DND-41 (cell line): ENCODE results near the gene ADRA1B.
"Not testable (repeated sequence)": the region's sequence is repeated elsewhere in the genome, so short reads cannot be mapped to it uniquely, and the experiment has no call there.

Experiments
- ATAC-seq: fragments of 200-7000 bp; cut with Tn5 transposase; 3 replicates; pipeline ENCODE4 v1.9.1; 2021; ENCODE audit warnings: low read depth; ENCODE audit not compliant: insufficient read depth
- DNase-seq: peaks from one replicate; pipeline ENCODE4 v3.0.0-alpha.2; 2020
- H2AFZ ChIP-seq: 2 replicates; pipeline ENCODE4 v1.6.0; 2012; ENCODE audit warnings: low read depth, low read length
- H3K27ac ChIP-seq: 2 replicates; pipeline ENCODE4 v1.5.1; 2012; ENCODE audit warnings: low read length, inconsistent platforms
- H3K27me3 ChIP-seq: fragments of 200-600 bp; sonication (generic); 2 replicates; pipeline ENCODE4 v1.6.0; 2012; ENCODE audit warnings: low read length, mild to moderate bottlenecking, inconsistent platforms; ENCODE audit not compliant: insufficient read depth, poor library complexity
- H3K36me3 ChIP-seq: 2 replicates; pipeline ENCODE4 v1.5.1; 2012; ENCODE audit warnings: low read length, inconsistent platforms; ENCODE audit not compliant: insufficient read depth
- H3K4me1 ChIP-seq: 2 replicates; pipeline ENCODE4 v1.5.1; 2012; ENCODE audit warnings: mild to moderate bottlenecking, low read length; ENCODE audit not compliant: insufficient read depth
- H3K4me2 ChIP-seq: 2 replicates; pipeline ENCODE4 v1.6.0; 2012; ENCODE audit warnings: mild to moderate bottlenecking, moderate library complexity, low read length, inconsistent platforms; ENCODE audit not compliant: insufficient read depth
- H3K4me3 ChIP-seq, 2 experiments: fragments of 200-600 bp in 1 of 2; shearing (Covaris generic) in 1 of 2; 2 replicates each; pipeline ENCODE4 v1.5.1; 2012 to 2016; ENCODE audit warnings: inconsistent platforms in 2 of 2, low read length in 2 of 2, mild to moderate bottlenecking in 2 of 2, low read depth in 1 of 2, moderate library complexity in 1 of 2
- H3K79me2 ChIP-seq: 2 replicates; pipeline ENCODE4 v1.6.0; 2012; ENCODE audit warnings: low read length, inconsistent platforms; ENCODE audit not compliant: insufficient read depth
- H3K9ac ChIP-seq: 2 replicates; pipeline ENCODE4 v1.6.0; 2012; ENCODE audit warnings: low read depth, mild to moderate bottlenecking, inconsistent platforms, low read length, moderate library complexity
- H3K9me3 ChIP-seq: 2 replicates; pipeline ENCODE4 v1.5.1; 2012; ENCODE audit warnings: low read length, moderate library complexity, mild to moderate bottlenecking, inconsistent platforms; ENCODE audit not compliant: insufficient read depth, severe bottlenecking
- H4K20me1 ChIP-seq: 2 replicates; pipeline ENCODE4 v1.6.0; 2012; ENCODE audit warnings: low read length; ENCODE audit not compliant: insufficient read depth
- CTCF ChIP-seq: IDR thresholded peaks from 2 replicates; pipeline ENCODE4 v1.5.1; 2012; ENCODE audit warnings: borderline replicate concordance, low read length, moderate library complexity, mild to moderate bottlenecking; ENCODE audit not compliant: poor library complexity, severe bottlenecking; ENCODE audit errors: extremely low read depth
- EZH2 ChIP-seq: IDR thresholded peaks from 3 replicates; pipeline ENCODE4 v1.6.1; 2012; ENCODE audit warnings: borderline replicate concordance, low read depth, mild to moderate bottlenecking, moderate library complexity, low read length, inconsistent platforms; ENCODE audit not compliant: severe bottlenecking

The ADRA1B gene

GRCh38 chr5:160009591-160009989, 93.3 kb downstream of the ADRA1B start:
- no peak for DNase-seq
- Histone ChIP-seq H4K20me1 (peaks cover 7% of the 10 kb centered on the region; the same call in 1 of the 2 replicates), H3K9ac (peak overlapping the region; percentile 80), H2AFZ (peak overlapping the region; percentile 93), H3K4me1 (peaks cover 29% of the 10 kb centered on the region), H3K4me3 (peak overlapping the region; percentile 75 to 93), H3K4me2 (peak overlapping the region; percentile 96), H3K27ac (peak overlapping the region; percentile 91), H3K9me3 (no peaks in the 10 kb centered on the region), H3K36me3 (peaks cover 28% of the 10 kb centered on the region), H3K27me3 (no peaks in the 10 kb centered on the region), H3K79me2 (peaks cover 44% of the 10 kb centered on the region)
- ATAC-seq, result no peak
- TF ChIP-seq EZH2 (no peak), CTCF (no peak)

GRCh38 chr5:160011471-160011870, 95.2 kb downstream of the ADRA1B start:
- H3K79me2 ChIP-seq, result peaks cover 54% of the 10 kb centered on the region
- DNase-seq (no peak), ATAC-seq (no peak)
- no peak overlapping the region for H2AFZ ChIP-seq
- H3K9me3 ChIP-seq, result no peaks in the 10 kb centered on the region
- peak overlapping the region; percentile 96 for H3K4me2 ChIP-seq
- no peak overlapping the region for H3K4me3 ChIP-seq
- H3K9ac ChIP-seq, result no peak overlapping the region
- TF ChIP-seq EZH2, result no peak
- no peak for TF ChIP-seq CTCF
- no peak overlapping the region for H3K27ac ChIP-seq
- peaks cover 29% of the 10 kb centered on the region for H3K4me1 ChIP-seq
- H4K20me1 ChIP-seq, result peaks cover 9% of the 10 kb centered on the region; the same call in 1 of the 2 replicates
- H3K36me3 ChIP-seq, result peaks cover 41% of the 10 kb centered on the region
- no peaks in the 10 kb centered on the region for H3K27me3 ChIP-seq

- peaks cover 47% of the 10 kb centered on the region for H3K36me3 ChIP-seq
Observed at GRCh38 chr5:160014197-160014596, 97.9 kb downstream of the ADRA1B start.

GRCh38 chr5:160018945-160019625, 102.8 kb downstream of the ADRA1B start:
- H3K27ac ChIP-seq, result no peak overlapping the region
- peaks cover 8% of the 10 kb centered on the region; the same call in 1 of the 2 replicates for H4K20me1 ChIP-seq
- no peaks in the 10 kb centered on the region for H3K9me3 ChIP-seq
- no peaks in the 10 kb centered on the region for H3K4me1 ChIP-seq
- no peak for DNase-seq
- H3K27me3 ChIP-seq, result no peaks in the 10 kb centered on the region
- no peak for ATAC-seq
- no peak overlapping the region for H3K4me3 ChIP-seq
- no peak for TF ChIP-seq CTCF
- TF ChIP-seq EZH2, result no peak
- no peak overlapping the region for H3K4me2 ChIP-seq
- H3K36me3 ChIP-seq, result peaks cover 31% of the 10 kb centered on the region
- no peak overlapping the region for H3K9ac ChIP-seq
- peaks cover 16% of the 10 kb centered on the region for H3K79me2 ChIP-seq
- no peak overlapping the region for H2AFZ ChIP-seq

More at GRCh38 chr5:160014197-160014596, 97.9 kb downstream of the ADRA1B start:
- H3K4me2 ChIP-seq, H4K20me1 ChIP-seq, DNase-seq, H2AFZ ChIP-seq, H3K9me3 ChIP-seq, H3K27me3 ChIP-seq, H3K27ac ChIP-seq, ATAC-seq, H3K9ac ChIP-seq, H3K4me3 ChIP-seq: not testable (repeated sequence)
- peaks cover 53% of the 10 kb centered on the region for H3K79me2 ChIP-seq
- peaks cover 22% of the 10 kb centered on the region for H3K4me1 ChIP-seq
